Esophagus squamous epithelium (tissue), 5 donors: Measurements from ENCODE around the gene NXNL2. TPM values are rescaled to one million over a fixed set of nuclear protein-coding genes. Genes with fewer than 3 reads are reported as not detected.
A peak's percentile ranks its signal among the peaks of the same experiment; 100 is the strongest.

Experiments used
- DNase-seq: peaks from one replicate; lab custom pipeline; 2025; lab: John Stamatoyannopoulos, UW
- H3K27ac ChIP-seq, 4 donors: fragments of 200-600 bp; sonication (generic); one replicate each; pipeline ENCODE4 v1.5.1; 2016 to 2019; ENCODE audit warnings: mild to moderate bottlenecking in 1 of 4
- H3K27me3 ChIP-seq, 4 donors: fragments of 200-600 bp; sonication (generic); 1 replicate in 3 of 4; 2 replicates in 1 of 4; pipeline versions ENCODE4 v1.5.1 to v1.6.0; 2017 to 2021; ENCODE audit warnings: antibody characterized with exemption in 1 of 4
- H3K36me3 ChIP-seq, 3 donors: fragments of 200-600 bp; sonication (generic); one replicate each; pipeline ENCODE4 v1.5.1; 2016 to 2019
- H3K4me1 ChIP-seq, 3 donors: fragments of 200-600 bp; sonication (generic); one replicate each; pipeline ENCODE4 v1.5.1; 2017 to 2019
- H3K4me3 ChIP-seq, 4 donors: fragments of 200-600 bp; sonication (generic); 1 replicate in 3 of 4; 2 replicates in 1 of 4; pipeline ENCODE4 v1.5.1; 2016 to 2019; ENCODE audit warnings: mild to moderate bottlenecking in 2 of 4, moderate library complexity in 1 of 4
- H3K9me3 ChIP-seq, 3 donors: fragments of 200-600 bp; sonication (generic); one replicate each; pipeline ENCODE4 v1.5.1; 2016 to 2019
- CTCF ChIP-seq, 6 experiments: fragments of 450-650 bp in 4 of 6; fragments of 200-600 bp in 2 of 6; sonication (generic) in 2 of 6; IDR thresholded peaks; one replicate each; pipeline ENCODE4 v1.5.1; 2016 to 2019; ENCODE audit warnings: antibody characterized with exemption in 6 of 6, mild to moderate bottlenecking in 4 of 6, moderate library complexity in 4 of 6
- POLR2A ChIP-seq, 4 donors: fragments of 450-650 bp; IDR thresholded peaks; one replicate each; pipeline ENCODE4 v1.6.1; 2017; ENCODE audit warnings: antibody characterized with exemption in 4 of 4, mild to moderate bottlenecking in 4 of 4, moderate library complexity in 3 of 4
- WGBS, 2 donors: methylation state at CpG; one replicate each; pipeline ENCODE4 v1.1.5; 2018; 5-methylcytosine and 5-hydroxymethylcytosine counted together
- intact Hi-C: fragments of 100-400 bp; cut with DNase I; formaldehyde crosslinking; loops from one replicate; pipeline ENCODE4 v1.15.0; 2022
- total RNA-seq, 4 donors: library from RNA; depleted of rRNA; stranded (reverse); fragments of >200 nt; gene quantifications; one replicate each; pipeline ENCODE4 v1.1.0, GENCODE V29; 2016
- donor health status: DM: yes; HTN: yes; CAD: no.

The NXNL2 gene
- total RNA-seq, 4 donors from 2014 or later, result 0.76 TPM; not detected in 3

GRCh38 chr9:88583901-88584596 lies 49.1 kb downstream of the NXNL2 start:
- TF ChIP-seq POLR2A (IDR thresholded peaks at IDR 0.05) (no peak), CTCF (IDR thresholded peaks at IDR 0.05) (no peak)
- Histone ChIP-seq H3K36me3 (no peaks in the 10 kb centered on the region), H3K4me1 (peaks cover 0 to 23% (median 0%) of the 10 kb centered on the region in 3 donors), H3K27me3 (peaks cover 0 to 8% (median 0%) of the 10 kb centered on the region in 4 donors), H3K4me3 (no peak overlapping the region), H3K27ac (peak overlapping the region in 3 of 4 donors; percentile 48 to 67 (median 66)), H3K9me3 (no peaks in the 10 kb centered on the region)
- intact Hi-C loops, result no loop called here
- WGBS, 2 donors, result 14 to 33% methylated on average over 8 of the region's 8 CpGs
- DNase-seq, result no peak

GRCh38 chr9:88585426-88585825 lies 50.4 kb downstream of the NXNL2 start:
- WGBS, 2 donors, result 85 to 95% methylated on average over 1 of the region's 1 CpG
- no peak for DNase-seq
- H3K27me3 ChIP-seq, result peaks cover 0 to 8% (median 0%) of the 10 kb centered on the region in 4 donors
- H3K4me1 ChIP-seq, result peaks cover 0 to 23% (median 0%) of the 10 kb centered on the region in 3 donors
- no peak overlapping the region for H3K4me3 ChIP-seq
- intact Hi-C loops, result no loop called here
- no peaks in the 10 kb centered on the region for H3K36me3 ChIP-seq
- H3K9me3 ChIP-seq, result no peaks in the 10 kb centered on the region
- H3K27ac ChIP-seq, result no peak overlapping the region
- TF ChIP-seq CTCF (IDR thresholded peaks at IDR 0.05) (no peak), POLR2A (IDR thresholded peaks at IDR 0.05) (no peak)

GRCh38 chr9:88586452-88586851 lies 51.5 kb downstream of the NXNL2 start:
- DNase-seq, result no peak
- TF ChIP-seq CTCF (IDR thresholded peaks at IDR 0.05), result no peak
- TF ChIP-seq POLR2A (IDR thresholded peaks at IDR 0.05), result no peak
- intact Hi-C loops, result no loop called here
- peaks cover 0 to 23% (median 0%) of the 10 kb centered on the region in 3 donors for H3K4me1 ChIP-seq
- peaks cover 0 to 8% (median 0%) of the 10 kb centered on the region in 4 donors for H3K27me3 ChIP-seq
- WGBS, 2 donors, result 62 to 84% methylated on average over 3 of the region's 3 CpGs
- H3K4me3 ChIP-seq, result no peak overlapping the region
- H3K36me3 ChIP-seq, result no peaks in the 10 kb centered on the region
- H3K27ac ChIP-seq, result no peak overlapping the region
- H3K9me3 ChIP-seq, result no peaks in the 10 kb centered on the region

GRCh38 chr9:88587182-88587581 lies 52.2 kb downstream of the NXNL2 start:
- Histone ChIP-seq H3K4me3 (no peak overlapping the region), H3K4me1 (peaks cover 0 to 23% (median 0%) of the 10 kb centered on the region in 3 donors), H3K9me3 (no peaks in the 10 kb centered on the region), H3K27me3 (peaks cover 0 to 2% (median 0%) of the 10 kb centered on the region in 4 donors), H3K36me3 (no peaks in the 10 kb centered on the region), H3K27ac (no peak overlapping the region)
- intact Hi-C loops, result no loop called here
- WGBS, 2 donors, result 22 to 35% methylated on average over 3 of the region's 3 CpGs
- no peak for DNase-seq
- TF ChIP-seq CTCF (IDR thresholded peaks at IDR 0.05), result no peak

- no peak for TF ChIP-seq CTCF (IDR thresholded peaks at IDR 0.05)
- no peak for TF ChIP-seq POLR2A (IDR thresholded peaks at IDR 0.05)
- H3K4me3 ChIP-seq, result no peak overlapping the region
- 81 to 88% methylated on average over 6 to 8 of the region's 9 CpGs for WGBS, 2 donors
- H3K4me1 ChIP-seq, result peaks cover 0 to 23% (median 0%) of the 10 kb centered on the region in 3 donors
- no peaks in the 10 kb centered on the region for H3K36me3 ChIP-seq
- no peak overlapping the region for H3K27ac ChIP-seq
- intact Hi-C loops, result no loop called here
- H3K27me3 ChIP-seq, result peaks cover 0 to 7% (median 0%) of the 10 kb centered on the region in 4 donors
- no peaks in the 10 kb centered on the region for H3K9me3 ChIP-seq
- no peak for DNase-seq
Observed at GRCh38 chr9:88587885-88588649, 53.1 kb downstream of the NXNL2 start.
